NCI-H1092 treated with DMSO at 0.1 percent for 48 hours (cell line): ENCODE data around the gene ARHGAP26.

Experiments
- DNase-seq: peaks from one replicate; lab custom pipeline; 2025; lab: John Stamatoyannopoulos, UW

Gene ARHGAP26

DNA sequence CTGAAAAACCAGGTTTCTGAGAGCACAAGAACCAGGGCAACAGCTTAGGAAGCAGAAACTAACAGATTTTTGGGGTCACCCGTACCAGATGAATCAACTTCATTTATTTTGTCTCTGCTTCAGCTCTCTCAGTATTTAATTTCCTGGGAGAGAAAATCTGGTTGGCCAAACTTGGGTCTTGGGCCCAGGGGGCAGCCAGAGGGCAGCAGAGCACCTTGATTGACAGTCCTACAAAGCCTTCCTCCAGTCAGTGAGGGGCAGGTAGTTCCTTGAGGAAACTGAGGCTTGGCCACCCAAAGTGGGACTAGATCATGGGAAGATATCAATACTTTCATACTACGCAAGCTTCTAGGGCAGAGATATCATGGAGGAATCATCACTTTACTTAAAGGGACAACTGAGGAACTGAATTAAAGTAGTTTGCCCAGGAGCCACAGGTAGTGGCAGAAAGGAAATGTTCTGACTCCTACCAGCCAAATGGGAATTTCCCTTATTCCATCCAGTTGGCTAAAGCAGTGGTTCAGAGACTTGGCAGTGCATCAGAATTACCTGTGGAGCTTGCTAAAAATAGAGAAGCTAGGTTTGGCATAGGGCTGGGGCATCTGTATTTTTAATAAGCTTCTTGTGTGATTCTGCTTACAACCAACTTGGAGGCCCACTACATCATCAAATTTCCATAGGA is 21.5 kb upstream of the ARHGAP26 start:
- peak; percentile 50 for DNase-seq

DNA sequence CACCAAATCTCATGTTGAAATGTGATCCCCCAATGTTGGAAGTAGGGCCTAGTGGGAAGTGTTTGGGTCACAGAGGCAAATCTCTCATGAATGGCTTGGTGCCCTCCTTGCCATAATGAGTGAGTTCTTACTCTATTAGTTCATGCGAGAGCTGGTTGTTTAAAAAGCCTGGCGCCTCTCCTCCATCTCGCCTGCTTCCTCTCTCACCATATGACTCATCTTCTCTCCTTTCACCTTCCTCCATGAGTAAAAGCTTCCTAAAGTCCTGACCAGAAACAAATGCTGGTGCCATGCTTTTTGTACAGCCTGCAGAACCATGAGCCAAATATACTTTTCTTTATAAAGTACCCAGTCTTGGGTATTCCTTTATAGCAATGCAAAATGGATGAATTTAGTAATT is 20.9 kb upstream of the ARHGAP26 start:
- DNase-seq: no peak

DNA sequence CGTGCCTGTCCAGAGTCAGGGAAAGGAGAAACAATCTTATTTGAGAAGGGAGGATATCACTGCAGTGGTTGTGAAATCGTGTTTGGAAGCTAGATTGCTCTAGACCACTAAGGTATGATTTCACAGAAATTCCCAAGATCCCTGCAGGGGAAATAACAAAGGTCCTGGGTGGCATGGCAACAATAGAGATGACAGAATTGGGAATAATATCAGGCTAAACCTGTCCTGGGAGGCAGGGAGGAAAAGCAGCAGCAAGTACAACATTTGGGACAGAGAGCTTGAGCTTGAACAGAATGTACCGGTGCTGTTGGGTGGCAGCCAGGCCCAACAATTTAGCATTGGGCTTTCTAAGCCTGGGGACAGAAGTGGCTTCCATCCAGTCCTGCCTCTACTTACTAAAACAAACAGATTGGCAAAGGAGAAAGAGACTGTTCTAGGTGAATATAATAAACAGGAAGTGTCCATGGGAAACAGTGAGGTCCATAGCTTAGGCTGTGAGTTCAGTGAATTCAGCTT is 17.0 kb upstream of the ARHGAP26 start:
- peak; percentile 19 for DNase-seq

GRCh38 chr5:142754031-142754430 is 16.1 kb upstream of the ARHGAP26 start:
- DNase-seq: no peak

DNA sequence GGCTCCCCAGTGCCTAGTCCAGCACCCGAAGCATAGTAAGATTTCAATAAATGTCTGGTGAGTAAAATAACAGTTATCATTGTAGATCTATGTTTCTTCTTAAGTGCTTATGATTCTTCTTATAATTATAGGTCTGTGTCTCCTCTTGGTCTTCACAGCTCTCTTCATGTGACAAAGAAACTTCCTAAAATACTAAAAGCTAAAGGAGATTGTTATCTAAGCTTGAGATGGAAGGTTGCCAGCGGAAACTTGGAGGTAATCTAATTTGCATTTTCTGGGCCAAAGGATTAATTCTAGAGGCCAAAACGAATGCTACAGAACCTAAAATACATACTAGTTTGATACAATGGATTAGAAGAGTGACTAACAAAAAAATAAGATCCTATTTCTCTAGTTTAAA is 13.6 kb upstream of the ARHGAP26 start:
- no peak for DNase-seq

DNA sequence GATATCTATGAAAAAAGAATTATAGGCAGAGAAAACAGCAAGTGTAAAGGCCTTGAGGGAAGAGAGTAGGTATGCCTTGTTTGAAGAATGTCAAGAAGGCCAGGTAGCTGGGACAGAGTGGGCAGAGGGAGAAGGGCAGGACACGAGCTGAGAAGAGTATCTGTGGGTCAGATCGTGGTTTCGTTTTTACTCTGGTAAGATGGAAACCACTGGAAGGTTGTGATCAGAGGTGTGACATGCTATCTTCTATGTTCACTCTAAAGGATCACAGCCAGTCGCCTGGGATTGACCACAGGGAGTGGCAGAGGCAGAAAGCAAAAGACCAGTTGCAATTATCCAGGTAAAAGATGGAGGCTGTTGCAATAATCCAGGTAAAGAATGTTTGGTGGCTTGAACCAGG is 12.6 kb upstream of the ARHGAP26 start:
- no peak for DNase-seq

DNA sequence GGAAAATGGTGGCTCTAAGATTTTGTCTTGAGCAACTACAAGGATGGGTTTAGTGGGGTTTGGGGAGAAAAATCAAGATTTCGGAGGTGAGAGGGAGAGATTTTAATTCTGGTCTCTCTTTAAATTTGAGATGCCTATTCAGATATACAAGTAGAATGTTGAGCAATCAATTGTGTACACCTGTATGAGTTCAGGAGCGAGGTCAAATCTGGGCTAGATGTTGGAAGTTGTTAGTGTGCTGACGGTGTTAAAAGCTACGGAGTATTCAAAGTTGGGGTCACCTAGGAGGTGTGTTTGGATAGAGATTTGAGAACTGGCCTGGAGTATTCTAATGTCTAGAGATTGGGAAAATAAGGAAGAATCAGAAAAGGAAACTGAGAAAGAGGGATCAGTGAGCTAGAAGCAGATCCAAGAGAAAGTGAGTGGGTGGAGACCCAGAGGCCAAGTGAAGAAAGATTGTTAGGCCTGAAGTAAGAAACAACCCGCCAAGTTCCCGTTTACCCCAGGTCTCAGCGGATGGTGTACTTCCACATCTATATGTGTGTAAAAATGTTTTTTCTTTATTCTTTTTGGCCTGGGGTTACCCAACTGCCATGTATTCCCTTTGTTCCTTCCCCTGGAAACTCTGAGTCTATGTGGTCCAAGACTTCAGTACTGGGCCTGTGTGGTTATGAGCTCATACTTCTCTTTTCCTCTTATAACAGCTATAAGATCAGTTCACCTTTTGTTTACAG is 11.9 kb upstream of the ARHGAP26 start:
- no peak for DNase-seq

DNA sequence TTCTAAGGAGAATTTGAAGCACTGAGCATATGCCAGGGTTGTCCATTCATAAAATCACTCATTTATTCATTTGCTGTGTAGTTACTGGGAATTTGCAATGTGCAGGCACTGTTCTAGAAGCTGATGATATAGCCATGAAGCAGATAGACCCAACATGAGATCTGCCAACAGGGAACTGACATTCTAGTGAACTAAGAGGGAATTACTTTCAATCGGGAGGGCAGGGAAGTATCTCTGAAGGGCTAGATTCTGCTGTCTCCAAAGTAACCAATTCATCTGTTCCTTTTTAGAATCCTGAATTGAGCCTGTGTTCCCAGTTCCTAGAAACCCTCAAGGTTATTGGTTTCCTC is 11.4 kb upstream of the ARHGAP26 start:
- no peak for DNase-seq

- no peak for DNase-seq
These were observed 6.5 kb upstream of the ARHGAP26 start for GRCh38 chr5:142763701-142764100.

DNA sequence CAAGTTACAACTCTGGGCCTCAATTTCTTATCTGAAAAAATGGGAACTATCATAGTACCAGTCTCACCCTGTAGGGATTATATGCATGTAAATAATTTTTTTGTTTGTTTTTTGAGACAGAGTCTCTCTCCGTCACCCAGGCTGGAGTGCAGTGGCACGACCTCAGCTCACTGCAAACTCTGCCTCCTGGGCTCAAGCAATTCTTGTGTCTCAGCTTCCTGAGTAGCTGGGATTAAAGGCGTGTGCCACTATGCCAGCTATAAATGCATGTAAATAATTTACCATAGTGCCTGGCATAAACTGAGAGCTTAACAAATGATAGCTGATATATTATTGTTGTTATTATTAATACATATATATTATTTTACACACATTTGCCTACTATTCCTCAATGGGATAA is 3.0 kb upstream of the ARHGAP26 start:
- no peak for DNase-seq

- DNase-seq: no peak
These were observed 2.3 kb upstream of the ARHGAP26 start for GRCh38 chr5:142767911-142768310.

DNA sequence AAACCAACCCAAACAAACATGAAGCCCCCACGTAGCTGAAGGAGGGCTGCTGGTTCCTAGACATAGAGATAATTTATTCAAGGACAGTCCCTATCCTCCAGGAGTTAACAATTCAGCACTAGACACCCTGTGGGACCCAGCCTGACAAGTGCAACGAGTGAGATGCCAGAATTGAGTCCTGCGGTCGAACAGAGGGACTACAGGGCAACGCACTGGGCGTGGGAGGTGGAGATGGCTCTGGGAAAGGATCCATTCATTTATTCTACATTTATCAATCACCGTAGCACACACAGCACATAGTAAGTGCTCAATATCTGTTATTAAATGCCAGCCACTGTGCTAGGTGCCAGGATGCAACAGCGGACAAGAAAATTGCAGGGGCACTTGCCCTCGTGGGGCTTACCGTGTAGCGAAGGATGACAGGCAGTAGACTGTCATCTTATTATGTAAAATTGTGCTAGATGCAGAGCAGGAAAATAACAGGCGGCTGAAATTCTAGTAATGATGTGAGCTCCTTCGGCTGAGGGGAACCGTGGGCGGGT is 855 bp upstream of the ARHGAP26 start:
- no peak for DNase-seq

DNA sequence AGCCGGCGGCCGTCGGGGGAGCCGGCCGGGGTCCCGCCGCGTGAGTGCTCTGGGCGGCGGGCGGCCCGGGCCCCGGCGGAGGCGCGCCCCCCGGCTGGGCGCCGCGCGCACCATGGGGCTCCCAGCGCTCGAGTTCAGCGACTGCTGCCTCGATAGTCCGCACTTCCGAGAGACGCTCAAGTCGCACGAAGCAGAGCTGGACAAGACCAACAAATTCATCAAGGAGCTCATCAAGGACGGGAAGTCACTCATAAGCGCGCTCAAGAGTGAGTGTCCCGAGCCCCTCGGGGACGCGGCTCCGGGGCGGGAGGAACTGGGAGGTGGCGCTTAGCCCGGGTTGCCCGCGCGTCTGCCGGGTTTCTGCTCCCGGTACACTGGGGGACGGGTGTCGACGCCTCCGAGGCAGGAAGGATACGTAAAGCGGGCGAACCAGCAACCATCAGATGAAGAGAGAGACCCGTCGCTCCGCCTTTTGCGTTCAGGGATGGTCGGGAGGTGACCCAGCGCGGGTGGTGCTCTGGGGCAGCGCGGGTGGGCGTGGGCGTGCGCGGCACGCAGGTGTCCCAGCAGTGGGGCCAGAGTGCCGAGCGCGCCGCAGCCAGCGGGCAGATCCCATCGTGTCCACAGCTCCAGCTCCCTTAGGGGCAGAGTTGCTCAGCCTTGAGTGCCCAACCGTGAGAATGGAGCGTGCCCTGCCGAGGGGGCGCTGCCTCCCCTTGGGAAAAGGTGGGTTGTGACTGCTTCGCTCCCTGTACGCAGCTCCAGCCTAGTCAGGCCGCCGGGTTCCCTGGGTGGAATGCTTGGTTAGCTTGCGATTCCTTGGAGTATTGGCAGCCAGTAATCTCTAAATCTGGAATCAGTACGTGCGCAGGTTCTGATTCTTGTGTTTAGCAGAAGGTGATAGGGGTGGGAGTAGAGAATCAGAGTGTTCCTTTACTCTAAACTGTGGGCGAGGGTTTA is 753 bp downstream of the ARHGAP26 start:
- DNase-seq: peak; percentile 50

DNA sequence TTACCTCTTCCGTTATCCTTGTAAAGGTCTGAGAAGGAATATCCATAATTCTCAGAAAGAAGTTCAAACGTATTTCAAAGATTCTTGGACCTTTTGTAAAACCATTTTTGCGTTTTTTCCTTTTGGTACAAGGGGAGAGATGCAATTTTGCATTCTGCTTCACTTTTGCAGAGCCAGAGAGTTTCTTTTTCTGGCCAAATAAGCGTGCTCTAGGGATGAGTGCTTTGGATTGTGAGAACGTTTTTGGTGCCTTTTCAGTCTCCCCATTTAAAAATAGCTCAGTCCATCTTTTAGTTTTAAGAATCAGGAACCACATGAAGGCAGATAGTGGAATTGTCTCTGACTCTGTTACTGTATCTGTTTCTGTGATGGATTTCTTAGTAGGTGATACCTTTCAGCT is 1.5 kb downstream of the ARHGAP26 start:
- no peak for DNase-seq

DNA sequence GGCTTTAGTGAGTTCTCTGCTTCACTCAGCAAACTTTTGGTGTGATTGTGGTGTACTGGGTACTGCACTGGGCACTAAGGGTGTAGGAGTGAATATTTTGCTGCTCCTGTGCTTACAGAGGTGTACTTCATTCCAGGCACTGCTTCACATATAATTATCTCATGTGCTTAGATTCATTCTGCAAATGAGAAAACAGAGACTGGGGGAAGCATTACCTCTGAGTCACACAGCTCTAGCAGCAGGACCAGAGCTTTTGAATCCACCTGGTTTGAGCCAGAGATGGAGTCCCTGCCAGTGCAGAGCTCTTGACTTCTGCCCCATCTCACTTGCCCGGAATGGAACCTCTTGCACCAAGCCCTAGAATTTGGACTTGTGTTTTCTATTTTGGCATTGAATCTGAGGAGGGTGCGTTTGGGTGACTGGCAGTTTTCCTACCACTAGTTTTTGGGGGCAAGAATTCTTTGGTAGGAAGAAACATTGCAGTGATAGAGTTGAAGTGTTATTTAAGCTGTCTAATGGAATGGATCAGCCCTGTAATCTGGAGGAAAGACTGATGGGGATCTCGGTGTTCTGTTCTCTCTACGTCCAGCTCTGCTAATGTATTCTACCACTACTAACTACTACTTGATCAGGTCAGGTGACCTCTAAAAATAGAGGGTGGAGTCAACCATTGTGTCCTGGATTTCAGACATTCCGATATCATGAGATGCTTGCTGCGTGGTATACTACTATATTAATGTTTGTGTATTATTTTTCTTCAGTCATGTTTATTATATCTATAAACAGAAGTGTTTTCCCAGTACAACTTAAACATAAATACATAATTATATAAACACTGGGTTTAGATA is 2.5 kb downstream of the ARHGAP26 start:
- no peak for DNase-seq

- DNase-seq: no peak
These were observed 6.9 kb downstream of the ARHGAP26 start for GRCh38 chr5:142777099-142777498.

DNA sequence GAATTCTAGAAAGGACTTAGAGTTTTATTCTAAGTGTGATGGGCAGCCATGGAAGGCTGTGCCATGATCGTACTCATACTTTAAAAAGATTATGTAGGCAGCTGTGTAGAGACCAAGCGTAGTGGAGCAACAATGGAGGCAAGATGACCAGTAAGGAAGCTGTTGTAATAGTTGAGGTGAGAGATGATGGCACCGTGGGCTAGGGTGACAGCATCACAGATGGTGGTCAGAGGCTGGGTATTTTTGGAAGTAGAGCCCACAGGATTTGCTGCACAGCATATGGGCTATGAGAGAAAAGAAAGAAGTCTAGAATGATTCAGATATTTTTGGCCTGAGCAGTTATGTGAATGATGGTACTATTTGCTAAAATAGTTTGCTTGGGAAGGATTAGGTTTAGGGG is 7.7 kb downstream of the ARHGAP26 start:
- no peak for DNase-seq

DNA sequence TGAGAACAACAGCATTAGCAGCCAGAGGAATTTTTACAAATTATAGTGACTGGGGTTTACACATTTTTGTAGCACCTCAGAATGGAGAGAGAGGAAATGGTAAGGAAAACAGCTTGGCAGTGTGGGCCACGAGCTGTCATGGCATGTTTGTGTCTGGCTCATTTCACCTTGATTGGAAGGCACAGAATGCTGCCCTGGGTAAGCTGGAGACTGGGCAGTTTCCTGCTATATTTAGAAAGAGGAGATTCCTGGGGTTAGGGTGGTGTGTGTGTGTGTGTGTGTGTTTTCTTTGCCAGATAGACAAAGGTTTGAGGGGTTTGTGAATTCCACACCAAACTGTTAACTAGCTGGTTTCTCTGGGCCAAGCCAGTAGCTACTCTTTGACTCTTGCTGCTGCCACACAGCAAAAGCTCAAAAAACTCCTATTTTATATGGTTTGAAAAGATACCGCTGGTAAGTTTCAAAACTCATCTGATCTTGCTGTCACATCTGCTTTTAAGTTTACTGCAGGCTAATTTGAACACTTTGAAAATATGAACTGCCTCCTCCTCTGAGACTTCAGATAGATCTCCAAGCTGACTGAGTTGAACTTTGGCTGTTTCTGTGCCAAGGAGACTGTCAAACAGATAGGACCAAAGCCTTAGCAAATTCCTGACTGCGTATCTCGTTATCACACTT is 9.1 kb downstream of the ARHGAP26 start:
- DNase-seq: no peak

DNA sequence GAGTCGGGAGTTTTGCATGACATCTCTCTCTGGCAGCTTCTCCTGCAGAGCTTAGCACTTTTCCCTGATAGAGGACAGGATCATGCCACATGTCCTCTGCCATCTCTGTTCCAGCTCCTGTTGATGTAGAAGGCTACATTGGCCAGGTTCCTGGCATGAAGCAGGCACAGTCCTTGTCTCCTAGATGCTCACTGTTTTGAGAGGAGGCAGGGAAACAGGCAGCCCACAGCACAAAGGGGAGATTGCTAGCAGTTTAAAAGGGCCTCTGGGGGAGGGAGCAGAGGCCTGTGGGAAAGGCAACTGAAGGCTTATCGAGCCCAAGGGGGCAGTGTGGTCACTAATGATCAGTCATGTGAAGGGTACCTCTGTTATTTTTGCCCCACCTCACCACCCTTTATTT is 10.7 kb downstream of the ARHGAP26 start:
- DNase-seq: no peak

- no peak for DNase-seq
These were observed 12.9 kb downstream of the ARHGAP26 start for GRCh38 chr5:142782976-142783530.
